Ramos (cell line): ENCODE measurements around the gene KRTAP10-2.
"Not testable (repeated sequence)": the region's sequence is repeated elsewhere in the genome, so short reads cannot be mapped to it uniquely, and the experiment has no call there.

Experiments
- in situ Hi-C: fragments of 300-500 bp; cut with MboI; formaldehyde crosslinking; loops from one replicate; pipeline ENCODE4 v1.14.3; 2022; ENCODE audit warnings: low sequenced_read_pairs; ENCODE audit not compliant: unreplicated experiment

KRTAP10-2 gene

GRCh38 chr21:44506279-44507255 lies 44.7 kb downstream of the KRTAP10-2 start:
- in situ Hi-C loops, result no loop called here

- in situ Hi-C loops, result no loop called here
Measured at GRCh38 chr21:44505673-44506278, 45.5 kb downstream of the KRTAP10-2 start.

- in situ Hi-C loops, result no loop called here
Measured at GRCh38 chr21:44503901-44504399, 47.4 kb downstream of the KRTAP10-2 start.

GRCh38 chr21:44503006-44503889 lies 48.1 kb downstream of the KRTAP10-2 start:
- in situ Hi-C loops, result not testable (repeated sequence)

- in situ Hi-C loops, result no loop called here
Measured at GRCh38 chr21:44502171-44502958, 48.9 kb downstream of the KRTAP10-2 start.
